Measurements from ENCODE around the gene MBD5. TPM values are rescaled to one million over a fixed set of nuclear protein-coding genes. Genes with fewer than 3 reads are reported as not detected.

MBD5 gene
- polyA plus RNA-seq, 1 donor, result 19.2 TPM

- no peak for DNase-seq (ENCODE audit: low read depth)
Measured at GRCh38 chr2:148022882-148023281, 2.0 kb downstream of the MBD5 start.

DNA sequence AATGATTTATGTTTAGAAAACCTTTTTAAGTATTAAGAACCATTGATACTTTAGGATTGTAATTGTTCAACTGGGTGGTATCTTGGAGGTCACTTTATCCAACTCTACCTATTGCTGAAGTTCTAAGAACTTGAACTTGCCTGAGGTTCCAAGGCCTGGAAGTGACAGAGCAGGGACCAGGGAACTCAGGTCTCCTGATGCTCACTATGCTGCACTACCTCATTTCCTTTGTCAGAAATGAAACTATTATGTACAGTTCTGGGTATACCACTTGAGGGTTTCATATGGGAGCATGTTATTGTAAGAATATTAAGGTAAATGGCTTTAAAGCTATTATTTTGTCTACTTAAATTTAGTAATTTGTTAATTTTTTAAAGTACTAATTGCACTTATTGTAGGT is 3.0 kb downstream of the MBD5 start:
- no peak for DNase-seq (ENCODE audit: low read depth)

DNA sequence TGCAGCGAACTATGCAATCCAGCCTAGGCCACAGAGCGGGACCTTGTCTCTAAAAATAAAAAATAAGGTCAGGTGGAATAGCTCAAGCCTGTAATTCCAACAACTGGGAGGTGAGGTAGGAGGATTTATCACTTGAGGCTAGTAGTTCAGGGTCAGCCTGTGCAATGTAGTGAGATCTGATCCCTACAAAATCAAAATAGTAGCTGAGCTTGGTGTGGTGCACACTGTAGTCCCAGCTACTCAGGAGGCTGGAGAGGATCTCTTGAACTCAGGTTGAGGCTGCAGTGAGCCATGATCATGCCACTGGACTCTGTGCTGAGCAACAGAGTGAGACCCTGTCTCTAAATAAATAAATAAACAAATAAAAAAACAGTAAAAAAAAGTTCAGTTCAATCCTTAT is 5.7 kb downstream of the MBD5 start:
- no peak for DNase-seq (ENCODE audit: low read depth)

DNA sequence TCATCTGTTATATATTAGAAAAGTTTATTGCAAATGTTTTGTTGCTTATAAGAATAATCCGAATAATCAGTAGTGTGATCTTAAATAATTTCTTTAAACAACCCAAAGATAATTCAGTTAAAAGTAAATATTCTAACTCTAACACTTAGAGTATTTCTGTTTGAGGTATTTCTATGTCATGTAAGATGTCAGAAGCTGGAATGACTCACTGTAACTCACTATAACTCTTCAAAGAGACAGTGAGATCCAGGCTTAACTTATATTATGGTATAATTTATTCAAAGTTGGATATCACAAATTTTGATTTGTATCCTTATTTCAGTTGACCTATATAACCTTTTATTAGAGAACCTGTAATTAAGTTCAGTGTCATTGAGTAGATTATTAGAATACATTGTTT is 6.9 kb downstream of the MBD5 start:
- DNase-seq (ENCODE audit: low read depth), result no peak

DNA sequence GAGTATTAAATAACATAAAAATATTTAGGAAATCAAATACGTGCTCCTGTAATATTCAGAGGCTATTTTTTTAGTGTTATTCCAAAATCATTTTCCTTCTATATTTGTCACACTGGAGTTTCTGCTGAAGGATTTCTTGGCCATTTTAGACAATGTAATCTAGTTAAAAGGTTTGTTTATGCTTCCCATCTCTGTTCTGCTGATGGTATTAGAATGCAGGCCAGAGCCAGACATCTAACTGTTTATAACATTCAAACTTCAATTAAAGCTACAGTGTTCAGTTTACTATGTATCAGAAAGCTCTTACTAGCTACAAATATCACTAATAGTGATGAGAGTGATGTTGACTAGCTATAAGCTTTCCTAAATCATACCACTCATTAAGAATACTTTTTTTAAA is 7.9 kb downstream of the MBD5 start:
- DNase-seq (ENCODE audit: low read depth), result no peak

- no peak for DNase-seq (ENCODE audit: low read depth)
Measured at GRCh38 chr2:148031152-148031551, 10.3 kb downstream of the MBD5 start.

GRCh38 chr2:148032215-148032614 is 11.3 kb downstream of the MBD5 start:
- DNase-seq (ENCODE audit: low read depth), result no peak

- no peak for DNase-seq (ENCODE audit: low read depth)
Measured at GRCh38 chr2:148039783-148040182, 18.9 kb downstream of the MBD5 start.

- DNase-seq (ENCODE audit: low read depth), result no peak
Measured at GRCh38 chr2:148042219-148042618, 21.3 kb downstream of the MBD5 start.

DNA sequence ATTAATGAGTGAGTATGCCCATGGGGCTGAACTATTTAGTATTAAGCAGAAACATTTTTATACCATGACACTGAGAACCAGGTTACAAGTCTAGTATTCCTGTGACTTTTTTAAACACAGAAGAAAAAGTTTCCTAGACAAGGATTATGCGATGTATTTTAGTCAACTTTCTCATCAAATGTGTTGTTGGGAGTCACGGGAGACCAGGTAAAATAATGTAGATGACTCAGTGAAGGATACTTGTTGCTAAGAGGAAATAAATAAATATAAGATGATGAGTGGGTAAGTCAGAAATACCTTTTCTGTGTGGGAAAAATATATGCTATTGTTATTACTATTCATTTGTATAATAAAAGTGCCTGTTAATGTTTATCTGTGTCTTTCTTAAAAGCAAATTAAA is 23.4 kb downstream of the MBD5 start:
- no peak for DNase-seq (ENCODE audit: low read depth)

GRCh38 chr2:148046802-148047201 is 25.9 kb downstream of the MBD5 start:
- DNase-seq (ENCODE audit: low read depth), result no peak

DNA sequence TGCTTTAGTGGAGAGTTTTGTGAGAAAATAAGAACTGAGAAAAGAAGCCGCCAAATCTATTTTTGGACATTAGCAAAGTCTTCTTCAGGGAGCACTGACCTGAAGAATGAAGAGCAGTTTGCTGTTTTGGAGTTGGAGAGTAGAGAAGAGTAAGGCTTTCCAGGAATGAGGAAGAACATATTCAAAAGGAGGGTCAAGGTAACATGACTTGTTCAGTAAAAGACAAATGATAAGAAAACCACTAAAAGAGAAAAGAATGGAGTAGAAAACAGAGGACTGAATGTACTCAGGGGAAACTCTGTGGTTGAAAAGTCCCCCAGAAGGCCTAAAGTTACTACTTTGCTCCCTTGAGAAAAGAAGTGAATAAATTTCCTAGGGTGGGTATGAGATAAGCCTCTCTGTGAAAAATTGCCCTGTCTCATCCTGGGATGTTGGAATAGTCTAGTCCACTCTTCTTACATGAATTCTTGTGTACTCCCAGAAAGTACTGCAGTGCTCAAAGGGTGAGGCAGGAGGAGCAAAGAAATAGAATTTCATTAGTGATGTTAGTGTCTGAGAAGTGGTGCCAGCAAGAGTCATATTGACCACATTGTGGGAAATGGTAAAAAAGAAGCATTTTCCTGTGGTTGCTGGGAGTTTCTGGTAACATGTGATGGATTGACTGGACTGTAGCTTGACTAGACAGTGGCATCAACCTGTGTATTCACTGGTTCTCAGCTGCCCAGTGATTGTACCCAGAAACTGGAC is 27.8 kb downstream of the MBD5 start:
- no peak for DNase-seq (ENCODE audit: low read depth)

DNA sequence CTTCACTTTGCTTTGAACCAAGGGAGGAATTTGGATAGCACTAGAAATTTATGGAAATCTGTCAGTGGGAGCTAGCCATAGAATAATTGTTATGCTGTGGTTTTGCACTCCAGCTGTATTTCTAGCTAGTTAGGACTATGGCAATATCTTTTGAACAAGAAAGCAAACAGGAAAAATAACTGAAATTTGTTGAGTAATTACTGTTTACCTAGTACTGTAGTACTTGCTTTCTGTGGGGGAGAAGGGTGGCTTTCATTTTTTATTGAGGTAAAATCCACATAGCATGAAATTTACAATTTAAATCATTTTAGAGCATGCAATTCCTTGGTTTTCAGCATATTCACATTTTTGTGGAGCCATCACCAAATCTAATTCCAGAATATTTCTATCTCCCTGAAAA is 28.4 kb downstream of the MBD5 start:
- no peak for DNase-seq (ENCODE audit: low read depth)

GRCh38 chr2:148052687-148053086 is 31.8 kb downstream of the MBD5 start:
- no peak for DNase-seq (ENCODE audit: low read depth)

DNA sequence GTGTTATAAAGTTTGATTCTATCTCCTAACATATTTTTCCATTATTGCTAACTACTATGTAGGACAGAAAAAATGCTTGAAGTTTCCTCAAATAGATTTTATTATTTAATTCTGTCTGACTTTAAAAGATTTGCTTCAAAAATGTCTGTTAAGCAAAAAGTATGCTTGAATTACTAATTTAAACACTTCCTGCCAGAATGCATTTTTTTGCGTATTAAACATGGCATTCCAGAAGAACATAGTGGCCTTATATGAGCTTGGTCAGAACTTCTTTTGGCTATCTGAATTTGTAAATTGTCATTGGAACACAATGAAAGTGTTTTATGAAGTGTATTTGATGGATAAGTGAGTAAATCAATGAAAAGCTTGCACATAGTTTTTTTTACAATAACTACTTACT is 37.8 kb downstream of the MBD5 start:
- no peak for DNase-seq (ENCODE audit: low read depth)

- DNase-seq (ENCODE audit: low read depth), result no peak
Measured at GRCh38 chr2:148063633-148064032, 42.7 kb downstream of the MBD5 start.

DNA sequence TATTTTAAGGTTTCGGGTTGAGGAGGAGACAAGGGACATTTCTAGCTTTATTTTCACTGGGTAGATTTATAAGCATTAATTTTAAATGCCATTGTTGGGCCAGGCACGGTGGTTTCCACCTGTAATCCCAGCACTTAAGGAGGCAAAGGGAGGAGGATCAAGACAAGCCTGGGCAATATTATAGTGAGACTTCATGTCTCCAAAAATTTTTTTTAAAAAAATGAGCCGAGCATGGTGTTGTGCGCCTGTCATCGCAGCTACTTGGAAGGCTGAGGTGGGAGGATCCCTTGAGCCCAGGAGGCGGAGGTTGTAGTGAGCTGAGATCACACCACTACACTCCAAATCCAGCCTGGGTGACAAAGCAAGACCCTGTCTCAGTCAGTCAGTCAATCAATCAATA is 45.0 kb downstream of the MBD5 start:
- no peak for DNase-seq (ENCODE audit: low read depth)

GRCh38 chr2:148067801-148068200 is 46.9 kb downstream of the MBD5 start:
- no peak for DNase-seq (ENCODE audit: low read depth)

GRCh38 chr2:148071351-148071750 is 50.5 kb downstream of the MBD5 start:
- DNase-seq (ENCODE audit: low read depth), result no peak

- no peak for DNase-seq (ENCODE audit: low read depth)
Measured at GRCh38 chr2:148096012-148096411, 75.1 kb downstream of the MBD5 start.

- DNase-seq (ENCODE audit: low read depth), result no peak
Measured at GRCh38 chr2:148102641-148103040, 81.8 kb downstream of the MBD5 start.

DNA sequence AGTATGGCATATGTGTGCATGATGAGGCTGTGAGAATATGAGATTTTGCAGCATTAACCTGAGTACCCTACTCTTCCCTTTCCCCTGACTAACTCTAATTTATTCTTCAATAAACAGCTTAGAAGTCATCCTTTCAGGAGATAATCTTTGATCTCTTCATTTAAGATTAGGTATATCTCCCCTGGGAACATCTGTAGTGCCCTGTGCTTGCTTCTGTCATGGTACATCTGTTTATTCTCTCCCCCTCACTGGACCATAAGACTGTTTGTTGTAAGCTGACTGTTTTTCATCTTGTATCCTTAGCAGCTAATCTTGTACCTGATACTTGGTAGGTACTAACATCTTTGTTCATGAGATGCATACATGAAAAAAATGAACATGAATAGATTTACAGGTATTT is 83.1 kb downstream of the MBD5 start:
- DNase-seq (ENCODE audit: low read depth), result no peak

DNA sequence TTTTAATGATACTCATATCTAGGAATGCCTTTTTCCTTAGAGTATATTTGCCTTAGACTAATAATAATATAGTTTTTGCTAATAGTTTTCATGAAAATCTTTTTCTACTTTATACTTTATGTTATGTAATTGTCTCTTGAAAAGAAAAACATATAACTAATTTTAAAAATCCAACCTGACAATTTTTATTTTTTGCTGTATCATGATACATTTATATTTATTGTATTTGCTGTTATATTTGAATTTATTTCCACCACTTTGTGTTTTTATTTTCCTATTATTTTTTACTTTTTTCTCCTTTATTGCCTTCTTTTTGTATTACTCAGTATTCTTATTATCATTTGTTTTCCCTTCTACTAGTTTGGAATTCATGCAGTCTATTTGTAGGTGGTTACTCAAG is 85.4 kb downstream of the MBD5 start:
- no peak for DNase-seq (ENCODE audit: low read depth)

DNA sequence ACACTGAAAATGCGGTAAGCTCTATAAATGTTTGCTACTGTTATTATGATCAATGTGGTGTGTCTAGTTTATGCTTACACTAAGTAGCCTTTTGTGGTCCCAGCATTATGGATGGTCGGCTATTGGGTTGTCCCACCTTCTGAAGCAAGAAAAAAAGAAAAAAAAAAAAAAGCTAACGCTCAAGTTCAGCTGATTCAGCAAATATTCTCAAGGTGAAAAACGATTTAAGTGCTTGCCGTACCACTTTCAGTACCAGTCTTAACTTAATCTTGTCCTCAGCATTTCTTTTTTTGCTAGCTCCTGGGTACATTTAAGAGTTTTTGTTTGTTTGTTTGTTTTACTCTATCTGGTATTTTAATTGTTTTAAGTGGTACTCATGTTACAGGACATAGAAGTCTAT is 87.5 kb downstream of the MBD5 start:
- no peak for DNase-seq (ENCODE audit: low read depth)

Data from forelimb muscle (tissue), 1 donor.